ENCODE measurements around the gene MYH7.
"Not testable (repeated sequence)": the region's sequence is repeated elsewhere in the genome, so short reads cannot be mapped to it uniquely, and the experiment has no call there.

The MYH7 gene

GRCh38 chr14:23435543-23436326 lies at the start of gene MYH7:
TSS of gene MYH7 (minus strand) at chr14:23435660. CDS start at chr14:23433732, 1,928 bp downstream.
- DNase-seq = no peak

- peak; percentile 26 for DNase-seq
Measured at GRCh38 chr14:23483236-23483854, 47.9 kb upstream of the MYH7 start.

GRCh38 chr14:23482823-23483148 lies 47.3 kb upstream of the MYH7 start:
- no peak for DNase-seq

GRCh38 chr14:23481979-23482822 lies 46.7 kb upstream of the MYH7 start:
- DNase-seq = no peak

GRCh38 chr14:23481362-23481970 lies 46.0 kb upstream of the MYH7 start:
- DNase-seq = no peak

GRCh38 chr14:23478109-23478759 lies 42.8 kb upstream of the MYH7 start:
- peak; percentile 72 for DNase-seq

GRCh38 chr14:23470947-23471346 lies 35.5 kb upstream of the MYH7 start:
- no peak for DNase-seq

GRCh38 chr14:23469906-23470403 lies 34.5 kb upstream of the MYH7 start:
- no peak for DNase-seq

- DNase-seq = peak; percentile 94
Measured at GRCh38 chr14:23469127-23469905, 33.9 kb upstream of the MYH7 start, which contains the start of gene NGDN. TSS of gene NGDN (plus strand) at chr14:23469703. CDS start at chr14:23469716, 13 bp downstream.

GRCh38 chr14:23468704-23469126 lies 33.3 kb upstream of the MYH7 start:
- DNase-seq = no peak

- no peak for DNase-seq
Measured at GRCh38 chr14:23465261-23465660, 29.8 kb upstream of the MYH7 start.

GRCh38 chr14:23464700-23465099 lies 29.2 kb upstream of the MYH7 start:
- no peak for DNase-seq

GRCh38 chr14:23460960-23461359 lies 25.5 kb upstream of the MYH7 start:
- no peak for DNase-seq

GRCh38 chr14:23457587-23458445 lies 22.4 kb upstream of the MYH7 start:
- no peak for DNase-seq

GRCh38 chr14:23456883-23457586 lies 21.6 kb upstream of the MYH7 start:
- DNase-seq = not testable (repeated sequence)

- DNase-seq = no peak
Measured at GRCh38 chr14:23454445-23454856, 19.0 kb upstream of the MYH7 start.

- DNase-seq = no peak
Measured at GRCh38 chr14:23452237-23452636, 16.8 kb upstream of the MYH7 start.

- DNase-seq = no peak
Measured at GRCh38 chr14:23450379-23450778, 14.9 kb upstream of the MYH7 start.

GRCh38 chr14:23449314-23449713 lies 13.9 kb upstream of the MYH7 start:
- no peak for DNase-seq

Measured in activated CD4-positive, alpha-beta T cell treated with anti-CD3 and anti-CD28 coated beads for 48 hours (primary cell).